Pancreas (tissue), 10 donors: Measurements from ENCODE around the gene DOCK10. TPM values are rescaled to one million over a fixed set of nuclear protein-coding genes. Genes with fewer than 3 reads are reported as not detected.

Experiments used
- ATAC-seq, 4 donors: fragments of 200-7000 bp; cut with Tn5 transposase; one replicate each; pipeline versions ENCODE4 v1.8.0 to v1.9.1; 2020; ENCODE audit warnings: mild to moderate bottlenecking in 4 of 4, moderate library complexity in 4 of 4
- DNase-seq, 6 donors: peaks; one replicate each; pipeline ENCODE4 v3.0.0-alpha.2; 2020
- FAIRE-seq: peaks from 2 replicates; lab custom pipeline; 2012; peaks lifted over from hg19 to GRCh38; lab: Jason Lieb, UNC
- H3K27ac ChIP-seq, 4 donors: fragments of 200-600 bp; sonication (generic); 1 replicate in 3 of 4; 2 replicates in 1 of 4; pipeline versions ENCODE4 v1.5.0 to v1.8.0; 2020
- H3K27me3 ChIP-seq, 4 donors: fragments of 200-600 bp; one replicate each; pipeline ENCODE4 v1.8.0; 2021
- H3K36me3 ChIP-seq, 3 donors: fragments of 200-600 bp; sonication (generic) in 1 of 3; one replicate each; pipeline versions ENCODE4 v1.5.0 to v1.8.0; 2020 to 2021
- H3K4me1 ChIP-seq, 3 donors: fragments of 200-600 bp; one replicate each; pipeline ENCODE4 v1.8.0; 2021
- H3K4me3 ChIP-seq, 4 donors: fragments of 200-600 bp; sonication (generic) in 2 of 4; one replicate each; pipeline versions ENCODE4 v1.5.0 to v1.8.0; 2020 to 2021
- H3K9me3 ChIP-seq, 4 donors: fragments of 200-600 bp; one replicate each; pipeline ENCODE4 v1.8.0; 2021
- WGBS, 2 donors: extraction: QIAGEN DNeasy Blood & Tissue Kit; methylation state at CpG; one replicate each; pipeline ENCODE4 v1.1.7; 2013; 5-methylcytosine and 5-hydroxymethylcytosine counted together
- intact Hi-C, 3 donors: fragments of 100-400 bp; cut with DNase I; formaldehyde crosslinking; loops; one replicate each; pipeline versions ENCODE4 v1.11.1 to v1.14.2; 2022
- polyA plus RNA-seq, 2 donors: library from polyadenylated mRNA; stranded (reverse); fragments of 200-250 nt; gene quantifications; one replicate each; pipeline ENCODE4 v1.2.3, GENCODE V29; 2013
- total RNA-seq, 6 donors: library from RNA; stranded (reverse); fragmentation: NEBNext Ultra II Directional in 4 of 6; extraction: Animal tissue kit (Norgen Biotek cat#: 25700) in 4 of 6; gene quantifications; one replicate each; pipeline versions ENCODE4 v1.2.1 to v1.2.4, GENCODE V29; 2021 to 2023
- TF ChIP-seq, protein P1 (sequence below), 4 donors: fragments of 200-600 bp; sonication (generic) in 3 of 4; IDR thresholded peaks; one replicate each; pipeline versions ENCODE4 v1.5.0 to v1.8.0; 2021; ENCODE audit warnings: antibody characterized with exemption in 4 of 4
- donor health status: healthy with polysubstance abuse.
- donor health status: DM: no; HTN: no; CAD: no; lungs with moderate emphysema.
- donor health status: DM: no; HTN: no; CAD: no.
- donor health status: control.
- donor health status: control.
- donor health status: Bipolar disorder and iron deficiency.
- donor health status: DM: yes; HTN: yes; CAD: no.
- donor health status: DM: no; HTN: no; CAD: no.
- donor health status: DM: no; HTN: no; CAD: no.
- donor health status: DM: yes; HTN: yes; CAD: no.

The DOCK10 gene
- total and polyA plus RNA-seq, 8 donors = 0.95 to 16.3 (median 2.7) TPM

DNA sequence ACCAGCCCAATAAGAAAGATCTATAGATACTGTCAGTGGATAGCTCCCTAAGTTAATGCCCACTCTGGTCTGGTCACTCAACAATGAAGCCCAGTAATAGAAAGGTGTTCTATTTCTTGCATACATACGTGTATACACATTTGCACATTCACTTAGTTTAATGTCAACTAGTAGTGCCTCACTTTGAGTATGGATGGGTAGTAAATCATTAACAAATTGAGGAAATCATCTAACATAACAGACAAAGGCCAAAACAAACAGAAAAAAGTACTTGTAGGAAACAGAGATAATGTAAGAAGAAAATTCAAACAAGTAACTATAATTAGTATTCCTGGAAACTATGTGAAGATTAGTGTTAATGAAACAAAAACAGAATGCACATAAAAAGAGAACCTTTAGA is 312.8 kb downstream of the DOCK10 start:
- H3K9me3 ChIP-seq = no peaks in the 10 kb centered on the region
- no peaks in the 10 kb centered on the region for H3K27me3 ChIP-seq
- intact Hi-C loops = no loop called here
- no peak for FAIRE-seq
- H3K4me3 ChIP-seq = no peak overlapping the region
- H3K36me3 ChIP-seq = no peaks in the 10 kb centered on the region
- WGBS, 2 donors = 29 to 50% methylated on average over 1 of the region's 1 CpG
- TF ChIP-seq, protein P1, sequence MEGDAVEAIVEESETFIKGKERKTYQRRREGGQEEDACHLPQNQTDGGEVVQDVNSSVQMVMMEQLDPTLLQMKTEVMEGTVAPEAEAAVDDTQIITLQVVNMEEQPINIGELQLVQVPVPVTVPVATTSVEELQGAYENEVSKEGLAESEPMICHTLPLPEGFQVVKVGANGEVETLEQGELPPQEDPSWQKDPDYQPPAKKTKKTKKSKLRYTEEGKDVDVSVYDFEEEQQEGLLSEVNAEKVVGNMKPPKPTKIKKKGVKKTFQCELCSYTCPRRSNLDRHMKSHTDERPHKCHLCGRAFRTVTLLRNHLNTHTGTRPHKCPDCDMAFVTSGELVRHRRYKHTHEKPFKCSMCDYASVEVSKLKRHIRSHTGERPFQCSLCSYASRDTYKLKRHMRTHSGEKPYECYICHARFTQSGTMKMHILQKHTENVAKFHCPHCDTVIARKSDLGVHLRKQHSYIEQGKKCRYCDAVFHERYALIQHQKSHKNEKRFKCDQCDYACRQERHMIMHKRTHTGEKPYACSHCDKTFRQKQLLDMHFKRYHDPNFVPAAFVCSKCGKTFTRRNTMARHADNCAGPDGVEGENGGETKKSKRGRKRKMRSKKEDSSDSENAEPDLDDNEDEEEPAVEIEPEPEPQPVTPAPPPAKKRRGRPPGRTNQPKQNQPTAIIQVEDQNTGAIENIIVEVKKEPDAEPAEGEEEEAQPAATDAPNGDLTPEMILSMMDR (IDR thresholded peaks at IDR 0.05) = no peak
- DNase-seq = no peak
- H3K27ac ChIP-seq = no peak overlapping the region
- no peaks in the 10 kb centered on the region for H3K4me1 ChIP-seq
- ATAC-seq = no peak

DNA sequence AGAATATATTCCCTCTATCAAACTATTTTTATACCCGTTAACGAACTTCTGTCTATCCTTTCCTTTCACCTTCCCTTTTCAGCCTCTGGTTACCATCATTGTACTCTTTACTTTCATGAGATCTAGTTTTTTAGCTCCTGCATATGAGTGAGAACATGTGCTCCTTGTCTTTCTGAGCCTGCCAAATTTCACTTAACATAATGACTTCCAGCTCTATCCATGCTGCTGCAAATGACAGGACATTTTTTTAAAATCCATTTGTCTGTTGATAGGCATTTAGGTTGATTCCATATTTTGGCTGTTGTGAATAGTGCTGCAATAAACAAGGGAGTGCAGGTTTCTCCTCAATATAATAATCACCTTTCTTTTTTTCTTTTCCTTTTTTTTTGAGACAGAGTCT is 317.9 kb downstream of the DOCK10 start:
- Histone ChIP-seq H3K27me3 (no peaks in the 10 kb centered on the region), H3K4me3 (no peak overlapping the region), H3K27ac (no peak overlapping the region), H3K9me3 (no peaks in the 10 kb centered on the region), H3K36me3 (no peaks in the 10 kb centered on the region), H3K4me1 (no peaks in the 10 kb centered on the region)
- DNase-seq (no peak), ATAC-seq (no peak), FAIRE-seq (no peak)
- 66 to 74% methylated on average over 2 of the region's 2 CpGs for WGBS, 2 donors
- intact Hi-C loops = no loop called here
- TF ChIP-seq, protein P1 (IDR thresholded peaks at IDR 0.05) = no peak

DNA sequence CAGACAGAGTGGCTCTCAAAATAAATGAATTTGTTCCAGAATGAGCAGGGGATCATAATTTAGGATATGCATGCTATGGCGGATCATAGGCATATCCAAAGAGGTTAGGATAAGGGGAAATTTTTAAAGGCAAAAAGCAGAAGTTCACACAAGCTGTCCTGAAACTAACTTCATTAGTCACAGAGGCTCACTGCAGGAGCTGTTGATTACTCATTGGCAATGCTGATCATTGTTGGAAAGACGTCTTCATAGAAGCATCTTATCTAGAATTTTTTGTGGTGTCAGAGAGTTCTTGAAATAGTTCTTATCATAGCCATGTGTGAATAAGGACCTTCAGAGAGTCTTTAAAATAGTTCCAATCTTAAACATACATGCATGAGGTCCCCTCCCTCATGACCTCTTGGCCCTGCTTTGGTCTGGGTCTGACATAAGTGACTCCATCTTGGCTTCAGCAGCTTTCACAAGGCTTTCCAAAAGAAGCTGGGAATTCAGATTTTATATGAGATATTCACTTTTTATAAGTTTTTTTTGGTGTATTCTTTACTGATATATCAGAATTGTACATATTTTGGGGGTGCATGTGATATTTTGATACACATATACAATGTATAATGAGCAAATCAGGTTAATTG is 318.6 kb downstream of the DOCK10 start:
- no peaks in the 10 kb centered on the region for H3K9me3 ChIP-seq
- no peak for DNase-seq
- intact Hi-C loops = no loop called here
- TF ChIP-seq, protein P1 (IDR thresholded peaks at IDR 0.05) = no peak
- no peak overlapping the region for H3K4me3 ChIP-seq
- 50 to 64% methylated on average over 2 of the region's 2 CpGs for WGBS, 2 donors
- FAIRE-seq = no peak
- no peaks in the 10 kb centered on the region for H3K27me3 ChIP-seq
- H3K4me1 ChIP-seq = no peaks in the 10 kb centered on the region
- H3K27ac ChIP-seq = no peak overlapping the region
- ATAC-seq = no peak
- H3K36me3 ChIP-seq = no peaks in the 10 kb centered on the region

DNA sequence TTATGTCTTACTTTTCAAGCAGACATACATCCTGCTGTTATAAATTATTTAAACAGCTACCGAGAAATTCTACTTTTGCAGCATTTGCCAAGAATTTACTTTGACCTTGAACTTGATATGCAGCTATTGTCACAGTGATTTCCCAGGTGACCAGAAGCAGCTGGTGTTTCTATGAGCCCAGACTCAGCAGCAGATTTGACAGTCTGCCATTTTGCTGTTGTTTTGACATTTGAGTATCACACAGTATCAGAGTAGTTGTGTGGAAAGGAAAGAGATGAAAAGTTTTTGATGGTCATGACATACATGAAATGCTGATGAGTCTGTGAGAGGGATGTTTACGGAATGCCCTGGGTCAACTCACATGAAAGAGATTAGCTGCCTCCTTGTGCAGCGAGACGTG is 319.5 kb downstream of the DOCK10 start:
- H3K9me3 ChIP-seq = no peaks in the 10 kb centered on the region
- FAIRE-seq (no peak), DNase-seq (no peak), ATAC-seq (no peak)
- TF ChIP-seq, protein P1 (IDR thresholded peaks at IDR 0.05) = no peak
- intact Hi-C loops = no loop called here
- H3K27ac ChIP-seq = no peak overlapping the region
- 54 to 57% methylated on average over 4 of the region's 4 CpGs for WGBS, 2 donors
- H3K4me1 ChIP-seq = no peaks in the 10 kb centered on the region
- H3K27me3 ChIP-seq = no peaks in the 10 kb centered on the region
- no peaks in the 10 kb centered on the region for H3K36me3 ChIP-seq
- H3K4me3 ChIP-seq = no peak overlapping the region

DNA sequence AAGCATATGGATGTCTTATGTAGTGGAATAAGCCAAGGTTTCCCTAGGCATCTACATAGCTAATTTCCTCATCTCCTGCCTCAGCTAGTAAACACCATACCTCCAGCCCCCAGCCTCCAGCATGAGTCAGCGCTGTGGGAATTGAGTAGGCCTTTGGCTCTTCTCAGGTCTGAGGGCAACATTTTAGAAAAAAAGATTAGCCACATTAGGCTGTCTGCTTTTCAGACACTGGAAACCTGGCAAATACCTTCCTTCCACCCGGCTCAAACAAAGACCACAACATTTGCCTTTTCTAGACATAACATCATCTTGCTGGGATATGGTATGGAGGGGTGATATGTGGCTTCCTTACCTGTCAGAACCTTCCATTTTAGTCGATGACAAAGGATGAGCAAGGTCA is 320.0 kb downstream of the DOCK10 start:
- ATAC-seq = no peak
- H3K4me3 ChIP-seq = no peak overlapping the region
- no peak overlapping the region for H3K27ac ChIP-seq
- TF ChIP-seq, protein P1 (IDR thresholded peaks at IDR 0.05) = no peak
- H3K9me3 ChIP-seq = no peaks in the 10 kb centered on the region
- intact Hi-C loops = no loop called here
- WGBS, 2 donors = 75% methylated on average over 3 of the region's 3 CpGs
- DNase-seq = no peak
- H3K36me3 ChIP-seq = no peaks in the 10 kb centered on the region
- no peaks in the 10 kb centered on the region for H3K4me1 ChIP-seq
- FAIRE-seq = no peak
- H3K27me3 ChIP-seq = no peaks in the 10 kb centered on the region
